RCC 7860 (cell line): ENCODE results near the gene MRPS31.
A peak's percentile ranks its signal among the peaks of the same experiment; 100 is the strongest.

Experiments
- DNase-seq: peaks from one replicate; pipeline ENCODE4 v3.0.0-alpha.2; 2015; ENCODE audit warnings: low spot score
- FAIRE-seq: peaks from 2 replicates; lab custom pipeline; 2012; peaks lifted over from hg19 to GRCh38; lab: Jason Lieb, UNC

MRPS31 gene

DNA sequence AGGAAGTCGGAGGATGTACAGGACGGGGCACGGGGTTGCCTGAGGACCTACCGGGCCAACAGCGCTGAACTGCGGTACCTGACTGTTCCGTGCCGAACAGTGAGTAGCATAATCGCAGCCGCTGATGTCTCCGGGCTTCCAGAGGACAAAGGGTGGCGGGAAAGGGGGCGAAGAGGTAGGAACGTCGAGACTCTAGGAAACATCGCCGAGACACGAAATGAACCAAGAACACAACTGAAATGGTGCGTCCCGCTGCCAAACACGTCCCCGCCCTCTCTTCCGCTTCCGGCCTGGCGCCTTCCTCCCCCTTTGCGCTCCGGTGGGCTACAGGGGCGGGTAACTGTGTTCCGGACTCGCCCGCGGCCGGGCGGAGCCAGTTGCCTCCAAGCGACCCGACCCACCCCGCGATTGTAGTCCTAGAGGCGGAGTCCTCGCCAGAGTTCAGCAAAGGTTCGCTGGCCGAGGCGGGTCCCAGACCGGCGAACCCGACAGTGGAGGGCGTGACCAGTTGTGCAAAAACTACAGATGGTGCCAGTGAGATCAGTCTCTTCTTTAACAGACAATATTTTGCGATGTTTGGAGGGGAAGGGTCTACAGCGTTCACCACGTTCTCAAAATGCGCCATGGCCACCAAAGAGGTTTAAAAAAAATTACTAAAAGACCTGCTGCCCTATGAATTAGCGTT is at the start of gene MRPS31:
Gene MRPS31, minus strand, starts transcription at position 257 of the 685 bp plus-strand sequence. Its CDS starts 54 bp downstream, at position 203.
- peak; percentile 80 for DNase-seq
- FAIRE-seq = peak; percentile 77

DNA sequence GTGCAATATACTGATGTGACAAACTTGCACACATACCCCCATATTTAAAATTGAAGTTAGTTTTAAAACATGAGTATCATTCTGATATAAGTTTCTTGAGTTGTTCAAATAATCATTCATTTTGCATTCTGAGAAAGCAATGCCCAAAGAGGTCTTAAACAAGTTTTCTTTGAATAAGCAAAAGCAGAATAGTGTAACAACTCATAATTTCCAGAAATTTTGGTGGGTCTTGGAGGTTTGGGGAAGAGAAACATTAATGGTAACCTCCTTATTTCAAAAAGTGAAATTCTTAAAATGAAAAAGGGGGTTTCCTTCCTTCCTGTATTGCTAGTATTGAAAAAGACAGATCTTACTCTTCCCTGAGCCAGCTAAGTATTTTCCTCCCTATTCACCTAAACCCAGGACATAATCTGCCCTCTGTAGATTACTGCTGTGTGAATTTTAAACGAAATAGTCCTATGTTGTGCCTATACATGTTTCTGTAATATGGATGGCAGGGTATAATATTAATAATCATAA is 48.9 kb upstream of the MRPS31 start:
- no peak for FAIRE-seq
- DNase-seq = no peak

DNA sequence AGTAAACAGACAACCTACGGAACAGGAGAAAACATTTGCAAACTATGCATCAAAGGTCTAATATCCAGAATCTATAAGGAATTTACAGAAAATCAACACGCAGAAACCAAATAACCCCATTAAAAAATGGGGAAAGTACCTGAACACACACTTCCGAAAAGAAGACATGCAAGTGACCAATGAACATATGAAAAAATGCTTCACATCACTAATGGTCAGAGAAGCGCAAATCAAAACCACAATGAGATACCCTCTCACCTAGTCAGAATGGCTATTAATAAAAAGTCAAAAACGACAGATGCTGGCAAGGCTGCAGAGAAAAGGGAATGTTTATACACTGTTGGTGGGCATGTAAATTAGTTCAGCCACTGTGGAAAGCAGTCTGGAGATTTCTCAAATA is 47.9 kb upstream of the MRPS31 start:
- FAIRE-seq (no peak), DNase-seq (no peak)

DNA sequence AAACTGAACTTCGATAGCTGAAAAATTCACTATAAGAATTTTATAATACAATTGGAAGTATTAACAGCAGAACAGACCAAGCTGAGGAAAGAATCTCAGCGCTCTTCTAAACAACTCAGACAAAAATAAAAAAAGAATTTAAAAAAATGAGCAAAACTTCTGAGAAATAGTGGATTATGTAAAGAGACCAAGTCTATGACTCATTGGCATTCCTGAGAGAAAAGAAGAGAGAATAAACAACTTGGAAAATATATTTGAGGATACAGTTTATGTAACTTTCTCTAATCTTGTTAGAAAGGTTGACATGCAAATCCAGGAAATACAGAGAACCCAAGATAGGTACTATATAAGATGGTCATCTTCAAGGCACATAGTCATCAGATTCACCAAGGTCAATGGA is 43.8 kb upstream of the MRPS31 start:
- FAIRE-seq = no peak

DNA sequence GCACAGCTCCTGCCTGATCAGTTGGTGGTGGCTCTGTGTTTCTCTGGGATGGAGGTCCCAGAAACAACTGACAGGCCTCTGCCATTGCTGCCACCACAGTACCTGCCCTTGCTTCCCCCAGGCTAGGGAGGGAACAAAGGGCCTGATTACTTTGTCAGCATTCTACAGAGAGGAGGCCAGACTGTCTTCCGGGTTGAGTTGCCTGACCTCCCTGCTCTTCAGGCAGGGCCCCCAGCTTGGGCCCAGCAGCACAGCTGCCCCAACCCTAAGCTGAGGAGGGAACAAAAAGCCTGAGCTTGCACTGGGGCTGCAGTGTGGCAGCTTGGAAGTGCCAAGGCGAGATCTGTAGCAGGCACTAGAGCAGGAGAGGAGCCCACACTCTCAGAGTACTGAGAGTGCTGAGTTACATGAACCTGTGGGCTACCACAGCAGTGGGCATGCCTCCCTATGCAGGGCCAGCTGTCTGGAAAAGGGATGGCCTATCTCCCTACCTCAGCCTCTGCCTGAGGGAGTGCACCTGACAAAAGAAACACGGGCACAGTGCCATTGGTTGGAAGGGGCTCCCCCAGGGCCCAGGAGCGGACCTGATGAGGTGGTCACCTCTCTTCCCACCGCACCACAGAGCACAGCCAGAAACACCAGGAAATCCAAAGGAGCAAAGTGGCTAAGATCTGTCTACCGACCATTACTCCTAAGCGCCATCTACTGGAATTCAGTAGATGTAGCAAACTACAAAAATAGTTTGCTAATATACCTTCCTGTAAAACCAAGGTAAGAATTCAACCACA is 42.9 kb upstream of the MRPS31 start:
- no peak for FAIRE-seq
- peak; percentile 18 for DNase-seq

More for the DNA sequence above, 43.8 kb upstream of the MRPS31 start:
- DNase-seq = no peak

DNA sequence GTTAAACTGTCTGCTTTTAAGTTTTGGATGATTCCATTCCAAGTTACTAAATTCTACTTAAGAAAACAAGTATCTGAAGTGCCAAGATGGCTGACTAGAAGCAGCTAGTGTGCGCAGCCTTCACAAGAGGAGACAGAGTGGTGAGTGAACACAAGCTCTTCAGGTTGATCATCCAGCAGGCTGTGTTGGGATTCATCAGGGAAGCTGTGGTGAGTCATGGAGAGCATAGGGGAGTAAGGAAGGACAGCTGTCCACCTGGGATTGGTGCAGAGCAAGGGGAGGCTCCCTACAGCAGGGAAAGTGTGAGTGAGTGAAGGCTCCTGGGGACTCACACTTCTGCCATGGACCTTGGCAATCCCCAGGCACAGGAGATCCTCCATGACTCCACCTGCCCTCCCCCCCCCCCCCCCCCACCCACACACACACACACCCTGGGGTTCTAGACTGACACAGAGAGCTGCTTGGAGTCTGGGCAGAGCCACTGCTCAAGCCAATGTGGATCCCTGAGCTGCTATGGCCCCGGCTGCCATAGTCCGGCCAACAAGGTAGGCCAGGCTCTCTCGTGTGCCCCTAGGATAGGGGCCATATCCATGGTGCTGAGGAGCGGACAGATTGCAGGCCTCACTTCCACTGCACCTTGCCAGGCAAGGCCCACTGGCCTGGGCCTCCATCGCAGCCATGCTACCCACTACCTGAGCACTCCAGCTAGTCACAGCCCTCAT is 41.9 kb upstream of the MRPS31 start:
- peak; percentile 41 for DNase-seq
- no peak for FAIRE-seq

DNA sequence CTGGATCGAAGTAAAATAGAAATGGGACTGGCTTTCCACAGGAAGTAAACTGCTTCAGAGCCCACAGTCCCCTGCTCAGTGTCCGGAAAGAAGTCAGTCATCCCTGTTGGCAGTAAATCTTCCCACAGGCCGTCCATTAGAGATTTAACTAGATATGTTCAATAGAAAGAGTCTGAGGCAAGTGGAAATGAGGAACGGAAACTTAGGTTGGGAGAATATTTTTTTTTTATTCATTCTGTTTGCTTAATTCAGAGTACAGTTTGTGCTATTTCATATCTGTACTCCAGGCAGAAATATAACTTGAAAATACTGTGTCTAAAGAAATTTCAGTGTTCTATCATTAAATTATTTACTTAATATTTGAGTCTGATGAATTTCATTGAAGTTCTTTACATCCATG is 41.1 kb upstream of the MRPS31 start:
- FAIRE-seq (no peak), DNase-seq (no peak)

DNA sequence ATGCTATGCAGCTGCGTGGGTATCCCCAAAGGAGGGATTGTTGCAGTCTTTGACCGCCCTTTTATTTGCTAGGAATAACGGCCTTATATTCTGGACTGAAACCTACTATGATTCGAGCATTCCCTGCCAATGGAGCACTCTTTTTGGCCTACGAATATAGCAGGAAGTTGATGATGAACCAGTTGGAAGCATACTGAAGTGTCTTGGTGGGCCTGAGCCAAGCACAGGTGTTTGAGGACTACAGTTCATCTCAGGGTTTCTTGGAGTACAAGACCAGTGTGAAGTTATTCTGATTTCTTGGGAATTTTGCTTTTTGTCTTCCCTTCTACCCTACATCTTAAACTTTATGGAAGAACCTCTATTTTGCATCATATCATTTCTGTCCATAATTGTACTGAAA is 38.5 kb upstream of the MRPS31 start:
- no peak for DNase-seq
- no peak for FAIRE-seq

DNA sequence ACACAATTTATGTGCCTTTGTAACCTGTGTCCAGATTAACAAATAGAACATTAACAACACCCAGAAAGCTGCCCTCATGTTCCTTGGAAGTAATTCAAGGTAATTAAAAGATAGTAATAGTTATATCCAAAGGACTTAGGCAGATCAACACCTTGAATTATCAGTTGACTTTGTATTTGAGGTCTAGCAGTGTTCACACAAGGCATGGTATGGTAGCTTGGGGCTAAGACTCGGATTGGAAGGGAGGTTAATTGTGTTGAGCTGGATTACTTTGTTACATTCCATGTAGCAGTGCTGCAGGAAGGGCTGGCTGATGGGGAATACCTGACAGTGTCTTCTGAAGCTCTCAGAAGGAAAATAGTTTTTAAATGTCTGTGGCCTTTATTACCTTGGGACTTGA is 35.3 kb upstream of the MRPS31 start:
- FAIRE-seq = no peak

DNA sequence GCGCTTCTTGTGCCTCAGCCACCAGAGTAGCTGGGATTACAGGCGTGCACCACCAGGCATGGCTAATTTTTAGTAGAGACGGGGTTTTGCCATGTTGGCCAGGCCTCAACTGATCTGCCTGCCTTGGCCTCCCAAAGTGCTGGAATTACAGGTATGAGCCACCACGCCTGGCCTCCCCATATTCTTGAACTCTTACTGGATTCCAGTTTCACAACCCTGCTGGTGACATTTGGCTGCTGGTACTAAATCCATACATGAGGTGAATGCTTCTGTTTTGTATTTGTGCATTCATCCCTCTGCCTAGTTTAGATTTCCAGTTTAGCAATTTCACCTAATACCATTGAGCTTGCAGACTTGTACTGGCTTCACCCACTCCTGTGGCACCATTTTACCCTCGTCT is 32.3 kb upstream of the MRPS31 start:
- no peak for DNase-seq
- no peak for FAIRE-seq

More for the DNA sequence above, 35.3 kb upstream of the MRPS31 start:
- DNase-seq = no peak

DNA sequence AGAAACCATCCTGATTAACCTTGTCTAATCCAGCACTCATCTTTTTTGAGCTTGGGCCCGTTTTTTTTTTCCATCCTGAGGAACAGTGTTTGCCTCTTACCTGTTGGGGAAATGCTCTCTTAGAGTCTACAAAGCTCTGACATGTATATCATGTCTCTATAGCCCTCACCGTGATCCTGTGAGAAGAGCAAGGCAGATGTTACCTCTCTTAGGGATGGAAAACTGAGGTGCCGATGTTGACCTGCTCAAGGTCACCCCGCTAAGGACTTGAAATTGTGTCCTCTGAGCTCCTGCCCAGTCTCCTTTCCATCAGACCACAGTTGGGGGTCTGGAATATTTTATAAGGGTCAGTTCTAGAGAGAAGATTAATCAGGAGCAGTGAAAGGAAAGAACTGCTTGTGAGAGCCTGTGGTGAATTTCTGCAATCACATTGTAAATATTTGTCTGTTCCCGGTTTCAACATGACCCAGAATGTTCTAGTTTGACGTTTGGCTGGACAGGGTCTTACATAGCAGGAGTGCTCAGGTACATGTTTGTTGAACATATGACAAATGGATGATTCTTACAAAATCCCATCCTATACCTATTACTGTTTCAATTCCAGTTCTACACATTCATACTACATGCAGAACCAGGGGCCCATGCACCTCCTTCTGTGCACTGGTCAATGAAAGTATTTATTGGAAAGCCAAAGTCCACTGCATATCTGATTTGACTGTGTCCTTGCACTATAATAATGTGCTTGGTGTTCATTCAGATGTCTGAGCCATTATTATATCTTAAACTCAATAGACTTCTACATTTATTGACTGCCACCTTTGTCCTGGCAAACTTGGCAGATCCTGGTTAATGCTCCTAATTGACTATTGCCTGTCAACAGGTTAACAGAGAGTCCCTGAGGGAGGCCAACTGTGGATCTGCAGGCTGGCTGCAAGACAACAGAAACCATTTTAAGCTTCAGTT is 30.5 kb upstream of the MRPS31 start:
- no peak for FAIRE-seq
- DNase-seq = no peak

DNA sequence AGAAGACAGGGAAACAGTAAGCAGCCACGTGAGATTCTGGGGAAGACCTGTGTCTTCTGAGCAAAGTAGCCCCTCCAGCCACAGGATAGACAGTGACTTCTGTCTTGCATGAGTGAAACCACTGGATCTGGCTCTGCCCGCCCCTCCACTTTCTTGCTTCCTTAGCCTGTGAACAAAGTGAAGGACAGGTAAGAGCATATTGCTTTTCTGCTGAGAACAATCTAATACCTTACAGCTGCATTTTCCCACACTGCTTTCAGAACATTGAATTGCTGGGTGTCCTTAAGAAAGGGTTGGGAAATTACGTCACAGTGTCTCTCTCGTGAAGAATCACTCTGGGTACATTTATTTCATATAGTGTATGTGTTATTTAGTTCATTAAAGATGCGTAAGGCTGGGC is 29.6 kb upstream of the MRPS31 start:
- FAIRE-seq = no peak
- no peak for DNase-seq

DNA sequence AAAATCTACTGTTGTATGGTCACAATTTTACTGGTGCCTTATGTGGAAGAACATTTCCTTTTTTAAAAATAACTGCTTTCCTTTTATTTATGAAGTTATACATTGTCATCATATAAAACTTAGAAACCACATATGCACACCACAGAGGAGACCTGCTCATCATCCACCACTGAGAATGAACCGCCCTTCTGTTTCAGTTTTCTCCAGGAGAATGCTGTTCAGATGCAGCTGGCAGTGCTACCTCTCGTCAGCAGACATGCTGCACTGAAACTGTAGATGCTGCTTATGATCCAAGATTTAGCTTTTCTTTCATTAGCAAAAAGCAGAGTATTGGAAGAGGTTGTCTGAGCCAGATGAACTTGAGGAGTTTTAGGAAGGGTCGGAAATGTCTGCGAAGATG is 28.5 kb upstream of the MRPS31 start:
- FAIRE-seq (no peak), DNase-seq (no peak)

DNA sequence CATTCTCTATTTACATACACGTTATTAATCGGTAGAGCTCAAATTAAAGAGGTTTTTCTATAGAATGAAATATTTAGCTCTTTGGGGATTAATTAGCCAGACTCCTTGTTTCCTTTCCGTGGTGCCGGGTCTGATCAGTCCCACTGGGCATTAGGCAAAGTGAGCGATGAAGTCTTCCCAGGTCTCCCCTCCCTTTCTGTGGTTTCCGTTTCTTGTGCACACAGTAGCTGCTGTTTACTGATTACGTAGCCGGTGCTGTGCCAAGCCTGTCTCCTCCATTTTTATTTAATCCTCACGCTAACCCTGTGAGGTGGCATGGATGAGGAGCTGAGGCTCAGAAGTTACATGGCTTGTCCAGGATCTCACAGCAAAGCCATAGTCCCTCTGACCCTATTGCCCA is 27.4 kb upstream of the MRPS31 start:
- no peak for DNase-seq
- FAIRE-seq = no peak

DNA sequence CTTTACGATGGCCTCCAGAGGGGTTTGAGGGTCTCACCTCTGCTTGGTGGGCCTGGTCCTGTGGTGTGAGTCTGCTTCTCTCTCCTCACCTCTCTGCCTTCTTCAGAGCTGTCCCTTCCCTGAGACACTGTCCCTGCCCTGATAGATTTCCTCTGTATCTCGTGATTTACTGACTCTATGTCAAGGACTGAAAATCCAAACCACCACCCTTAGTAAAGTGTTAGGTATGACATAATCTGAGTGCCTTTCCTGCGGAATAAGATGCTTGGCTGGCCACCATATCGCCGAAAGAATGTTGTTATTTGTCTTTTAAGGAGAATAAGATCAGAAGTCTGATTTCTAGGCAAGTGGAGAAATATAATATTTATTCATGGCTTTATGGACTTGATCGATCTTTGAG is 25.7 kb upstream of the MRPS31 start:
- DNase-seq = no peak
- FAIRE-seq = no peak

DNA sequence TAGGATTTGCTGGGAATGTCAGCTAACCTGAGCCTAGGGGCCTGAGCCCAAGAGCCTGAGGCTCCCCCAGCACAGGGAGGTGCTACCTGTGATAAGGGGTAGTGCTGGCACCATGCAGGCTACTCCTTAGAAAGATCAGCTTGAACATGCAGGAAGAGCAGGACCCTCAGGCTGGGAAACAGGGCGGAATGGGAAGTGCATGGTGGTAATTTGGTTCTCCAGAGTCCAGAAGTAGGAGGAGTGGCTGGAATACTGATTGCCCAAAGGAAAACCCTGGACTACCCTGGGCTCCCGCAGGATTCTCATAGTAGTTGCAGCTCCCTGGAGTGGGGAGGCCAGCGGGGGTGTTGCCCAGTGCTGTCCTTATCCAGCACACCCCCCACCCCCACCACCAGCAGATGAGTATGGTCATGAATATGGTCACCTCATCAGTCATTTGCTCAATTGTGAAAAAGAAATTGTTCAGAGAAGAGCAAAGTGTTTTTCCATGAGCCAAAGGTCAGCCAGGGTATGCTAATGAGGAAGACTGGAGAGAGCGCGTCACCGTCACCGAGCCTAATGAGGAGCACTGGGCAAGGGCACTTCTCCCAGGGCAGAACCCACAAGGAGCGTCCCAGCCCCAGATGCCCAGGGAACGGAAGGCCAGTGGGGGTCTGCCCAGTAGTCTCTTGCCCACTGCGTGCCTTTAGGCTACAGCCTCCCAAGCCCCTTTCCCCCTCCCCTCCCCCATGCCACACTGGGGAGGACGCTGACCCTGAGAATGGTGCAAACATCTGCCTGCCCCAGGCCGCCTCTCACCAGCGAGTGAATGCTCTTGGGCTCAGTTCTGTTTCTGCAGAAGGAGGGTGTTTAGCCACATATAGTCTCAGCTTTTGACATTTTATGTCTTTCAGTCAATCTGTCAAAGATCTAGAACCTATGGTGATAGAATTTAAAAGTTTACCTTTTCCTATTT is 23.7 kb upstream of the MRPS31 start:
- FAIRE-seq (no peak), DNase-seq (no peak)

DNA sequence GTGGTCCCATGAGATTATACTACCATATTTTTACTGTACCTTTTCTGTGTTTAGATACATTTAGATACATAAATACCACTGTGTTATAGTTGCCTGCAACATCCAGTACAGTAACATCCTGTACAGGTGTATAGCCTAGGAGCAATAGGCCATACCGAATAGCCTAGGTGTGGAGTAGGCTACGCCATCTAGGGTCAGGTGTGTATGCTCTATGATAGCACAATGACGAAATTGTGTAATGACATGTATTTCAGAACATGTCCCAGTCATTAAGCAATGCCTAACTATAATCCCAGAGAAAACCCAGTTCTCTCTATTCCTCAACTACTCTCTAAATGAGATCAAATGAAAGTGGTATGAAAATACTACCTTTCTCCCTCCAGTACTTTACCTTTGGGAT is 22.3 kb upstream of the MRPS31 start:
- FAIRE-seq = no peak
- DNase-seq = no peak

DNA sequence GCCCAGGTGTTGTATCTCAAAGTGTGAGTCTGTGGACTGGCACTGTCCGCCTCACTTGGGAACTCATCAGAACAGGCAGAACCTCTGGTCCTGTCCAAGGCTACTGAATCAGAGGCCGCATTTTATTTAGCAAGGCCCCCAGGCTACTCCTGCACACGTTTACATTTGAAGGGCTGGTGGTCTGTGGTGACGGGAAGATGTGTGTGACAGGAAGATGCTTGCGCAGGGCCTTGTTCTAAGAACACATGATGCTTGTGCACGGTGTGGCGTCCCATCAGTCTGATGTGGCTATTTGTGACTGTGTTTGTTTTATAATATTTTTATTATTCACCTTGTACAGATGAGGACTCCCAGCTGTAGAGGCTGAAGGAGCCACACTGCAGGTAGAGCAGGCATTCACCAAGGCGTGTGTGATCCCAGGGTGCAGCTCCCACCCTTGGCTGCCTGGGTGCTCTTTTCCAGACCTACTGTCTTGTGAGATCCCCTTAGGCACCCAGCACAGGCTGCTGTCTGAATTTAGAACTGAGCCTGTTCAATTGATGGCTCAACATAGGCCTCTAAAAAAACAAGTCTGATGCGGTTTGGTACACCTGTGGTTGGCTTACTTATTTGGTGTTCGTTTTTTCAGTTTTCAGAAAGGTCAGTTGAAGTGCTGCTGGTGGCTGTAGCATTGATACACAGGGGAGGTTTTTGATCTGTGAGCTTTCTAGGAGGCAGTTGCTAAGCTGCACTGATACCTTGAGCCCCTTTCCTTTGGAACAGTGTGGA is 21.5 kb upstream of the MRPS31 start:
- FAIRE-seq = no peak

More for the DNA sequence above, 21.5 kb upstream of the MRPS31 start:
- DNase-seq = no peak
